GM23338 (cell line): ENCODE data around the gene TRPC4. TPM values are rescaled to one million over a fixed set of nuclear protein-coding genes. Genes with fewer than 3 reads are reported as not detected.

Source experiments
- ATAC-seq: fragments of 200-7000 bp; cut with Tn5 transposase; 3 replicates; pipeline ENCODE4 v1.9.1; 2020
- DNase-seq: peaks from one replicate; pipeline ENCODE4 v3.0.0-alpha.2; 2015; ENCODE audit warnings: low spot score
- H2AFZ ChIP-seq: fragments of 200-600 bp; sonication (generic); 2 replicates; pipeline ENCODE4 v1.8.0; 2016; ENCODE audit warnings: antibody characterized with exemption, mild to moderate bottlenecking, moderate library complexity
- H3F3A ChIP-seq: fragments of 200-600 bp; sonication (generic); replicated peaks from 2 replicates; pipeline ENCODE4 v1.8.0; 2017; ENCODE audit warnings: antibody characterized with exemption, mixed run types, low read depth
- H3K27ac ChIP-seq: fragments of 200-600 bp; sonication (generic); 2 replicates; pipeline ENCODE4 v1.6.1; 2016; ENCODE audit warnings: low read depth
- H3K27me3 ChIP-seq: fragments of 200-600 bp; sonication (generic); 2 replicates; pipeline ENCODE4 v1.8.0; 2016; ENCODE audit warnings: mild to moderate bottlenecking, mixed run types, moderate library complexity; ENCODE audit not compliant: insufficient read depth
- H3K36me3 ChIP-seq: fragments of 200-600 bp; sonication (generic); 2 replicates; pipeline ENCODE4 v1.8.0; 2016; ENCODE audit warnings: mild to moderate bottlenecking; ENCODE audit not compliant: insufficient read depth
- H3K4me1 ChIP-seq: fragments of 200-600 bp; sonication (generic); 2 replicates; pipeline ENCODE4 v1.8.0; 2016; ENCODE audit warnings: mild to moderate bottlenecking, moderate library complexity; ENCODE audit not compliant: insufficient read depth
- H3K4me2 ChIP-seq: fragments of 200-600 bp; sonication (generic); 2 replicates; pipeline ENCODE4 v1.7.1; 2017; ENCODE audit warnings: mixed run types
- H3K4me3 ChIP-seq: fragments of 200-600 bp; sonication (generic); 2 replicates; pipeline ENCODE4 v1.6.1; 2016; ENCODE audit warnings: mixed run types
- H3K79me2 ChIP-seq: fragments of 200-600 bp; sonication (generic); replicated peaks from 2 replicates; pipeline ENCODE4 v1.8.0; 2017; ENCODE audit warnings: mild to moderate bottlenecking; ENCODE audit not compliant: insufficient read depth
- H3K9me2 ChIP-seq: fragments of 200-600 bp; sonication (generic); 2 replicates; pipeline ENCODE4 v1.8.0; 2017; ENCODE audit not compliant: insufficient read depth
- H4K20me1 ChIP-seq: fragments of 200-600 bp; sonication (generic); replicated peaks from 2 replicates; pipeline ENCODE4 v1.8.0; 2017; ENCODE audit warnings: mild to moderate bottlenecking; ENCODE audit not compliant: insufficient read depth
- H3K27ac Mint-ChIP-seq: 2 replicates; pipeline ENCODE4 v1.8.0; 2020; ENCODE audit warnings: inconsistent platforms, mild to moderate bottlenecking, moderate library complexity, mixed read lengths
- H3K27me3 Mint-ChIP-seq: 3 replicates; pipeline ENCODE4 v1.8.0; 2022; ENCODE audit warnings: low read depth, mild to moderate bottlenecking, moderate library complexity, mixed read lengths, inconsistent platforms; ENCODE audit not compliant: insufficient read depth, poor library complexity
- H3K36me3 Mint-ChIP-seq: 3 replicates; pipeline ENCODE4 v1.8.0; 2021; ENCODE audit warnings: low read depth, mild to moderate bottlenecking, inconsistent platforms, moderate library complexity, mixed read lengths
- H3K4me1 Mint-ChIP-seq: 3 replicates; pipeline ENCODE4 v1.8.0; 2020; ENCODE audit warnings: mild to moderate bottlenecking, inconsistent platforms, mixed read lengths
- H3K4me3 Mint-ChIP-seq: 3 replicates; pipeline ENCODE4 v1.8.0; 2021; ENCODE audit warnings: moderate library complexity, mild to moderate bottlenecking, inconsistent platforms, mixed read lengths
- H3K9me3 Mint-ChIP-seq: 3 replicates; pipeline ENCODE4 v1.8.0; 2020; ENCODE audit warnings: moderate library complexity, mild to moderate bottlenecking, inconsistent platforms, mixed read lengths
- JUNB ChIP-seq: IDR thresholded peaks from one replicate; pipeline ENCODE4 v1.6.1; 2016; ENCODE audit warnings: antibody characterized with exemption; ENCODE audit not compliant: unreplicated experiment
- POLR2AphosphoS5 ChIP-seq: IDR thresholded peaks from 2 replicates; pipeline ENCODE4 v1.6.1; 2016; ENCODE audit warnings: antibody characterized with exemption, low read depth
- STAT1 ChIP-seq: IDR thresholded peaks from one replicate; pipeline ENCODE4 v1.6.1; 2016; ENCODE audit warnings: antibody characterized with exemption; ENCODE audit not compliant: unreplicated experiment
- polyA plus RNA-seq: library from polyadenylated mRNA; unstranded; fragments of >200 nt; fragmentation: Nextera tagmentation; extraction: Ambion mirVana; gene quantifications from 2 replicates; pipeline ENCODE4 v1.2.1, GENCODE V29; 2016
- total RNA-seq: library from RNA; depleted of rRNA; stranded (reverse); fragments of >200 nt; shearing (Covaris generic); gene quantifications from 2 replicates; pipeline ENCODE4 v1.2.3, GENCODE V29; 2014
- TF ChIP-seq, protein P1 (sequence below): IDR thresholded peaks from 2 replicates; pipeline ENCODE4 v1.6.1; 2016; ENCODE audit warnings: antibody characterized with exemption
- TF ChIP-seq, protein P2 (sequence below): fragments of 250-450 bp; sonication (Bioruptor Pico); IDR thresholded peaks from 2 replicates; pipeline ENCODE4 v1.5.0; 2020; ENCODE audit warnings: mild to moderate bottlenecking, moderate library complexity
- TF ChIP-seq, protein P3 (sequence below), 2 experiments: fragments of 200-600 bp in 1 of 2; sonication (generic) in 1 of 2; conservative IDR thresholded peaks; 2 replicates each; pipeline versions ENCODE4 v1.5.1 to v1.6.1; 2016 to 2017; ENCODE audit warnings: antibody characterized with exemption in 2 of 2, low read depth in 2 of 2, mild to moderate bottlenecking in 2 of 2, moderate library complexity in 1 of 2
- TF ChIP-seq, protein P4 (sequence below): IDR thresholded peaks from one replicate; pipeline ENCODE4 v1.6.1; 2018; ENCODE audit warnings: antibody characterized with exemption; ENCODE audit not compliant: unreplicated experiment

The TRPC4 gene
- total and polyA plus RNA-seq, 2 experiments from 2014 or later: 1.1 to 2.1 TPM

- Histone ChIP-seq H3K4me1 (peaks cover 31% of the 10 kb centered on the region), H3K4me2 (no peak overlapping the region), H3K36me3 (no peaks in the 10 kb centered on the region), H3F3A (no peaks in the 10 kb centered on the region), H4K20me1 (no peaks in the 10 kb centered on the region), H3K4me3 (no peak overlapping the region), H2AFZ (no peak overlapping the region), H3K27me3 (no peaks in the 10 kb centered on the region), H3K9me2 (no peaks in the 10 kb centered on the region), H3K79me2 (no peaks in the 10 kb centered on the region), H3K27ac (no peak overlapping the region)
- Mint-ChIP-seq H3K9me3 (no peaks in the 10 kb centered on the region), H3K27ac (no peak overlapping the region), H3K4me3 (no peak overlapping the region), H3K27me3 (no peaks in the 10 kb centered on the region), H3K4me1 (peaks cover 42% of the 10 kb centered on the region), H3K36me3 (no peaks in the 10 kb centered on the region)
- DNase-seq: no peak
- no peak for TF ChIP-seq JUNB
- TF ChIP-seq, protein P1, sequence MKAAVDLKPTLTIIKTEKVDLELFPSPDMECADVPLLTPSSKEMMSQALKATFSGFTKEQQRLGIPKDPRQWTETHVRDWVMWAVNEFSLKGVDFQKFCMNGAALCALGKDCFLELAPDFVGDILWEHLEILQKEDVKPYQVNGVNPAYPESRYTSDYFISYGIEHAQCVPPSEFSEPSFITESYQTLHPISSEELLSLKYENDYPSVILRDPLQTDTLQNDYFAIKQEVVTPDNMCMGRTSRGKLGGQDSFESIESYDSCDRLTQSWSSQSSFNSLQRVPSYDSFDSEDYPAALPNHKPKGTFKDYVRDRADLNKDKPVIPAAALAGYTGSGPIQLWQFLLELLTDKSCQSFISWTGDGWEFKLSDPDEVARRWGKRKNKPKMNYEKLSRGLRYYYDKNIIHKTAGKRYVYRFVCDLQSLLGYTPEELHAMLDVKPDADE: no peak
- TF ChIP-seq, protein P2, sequence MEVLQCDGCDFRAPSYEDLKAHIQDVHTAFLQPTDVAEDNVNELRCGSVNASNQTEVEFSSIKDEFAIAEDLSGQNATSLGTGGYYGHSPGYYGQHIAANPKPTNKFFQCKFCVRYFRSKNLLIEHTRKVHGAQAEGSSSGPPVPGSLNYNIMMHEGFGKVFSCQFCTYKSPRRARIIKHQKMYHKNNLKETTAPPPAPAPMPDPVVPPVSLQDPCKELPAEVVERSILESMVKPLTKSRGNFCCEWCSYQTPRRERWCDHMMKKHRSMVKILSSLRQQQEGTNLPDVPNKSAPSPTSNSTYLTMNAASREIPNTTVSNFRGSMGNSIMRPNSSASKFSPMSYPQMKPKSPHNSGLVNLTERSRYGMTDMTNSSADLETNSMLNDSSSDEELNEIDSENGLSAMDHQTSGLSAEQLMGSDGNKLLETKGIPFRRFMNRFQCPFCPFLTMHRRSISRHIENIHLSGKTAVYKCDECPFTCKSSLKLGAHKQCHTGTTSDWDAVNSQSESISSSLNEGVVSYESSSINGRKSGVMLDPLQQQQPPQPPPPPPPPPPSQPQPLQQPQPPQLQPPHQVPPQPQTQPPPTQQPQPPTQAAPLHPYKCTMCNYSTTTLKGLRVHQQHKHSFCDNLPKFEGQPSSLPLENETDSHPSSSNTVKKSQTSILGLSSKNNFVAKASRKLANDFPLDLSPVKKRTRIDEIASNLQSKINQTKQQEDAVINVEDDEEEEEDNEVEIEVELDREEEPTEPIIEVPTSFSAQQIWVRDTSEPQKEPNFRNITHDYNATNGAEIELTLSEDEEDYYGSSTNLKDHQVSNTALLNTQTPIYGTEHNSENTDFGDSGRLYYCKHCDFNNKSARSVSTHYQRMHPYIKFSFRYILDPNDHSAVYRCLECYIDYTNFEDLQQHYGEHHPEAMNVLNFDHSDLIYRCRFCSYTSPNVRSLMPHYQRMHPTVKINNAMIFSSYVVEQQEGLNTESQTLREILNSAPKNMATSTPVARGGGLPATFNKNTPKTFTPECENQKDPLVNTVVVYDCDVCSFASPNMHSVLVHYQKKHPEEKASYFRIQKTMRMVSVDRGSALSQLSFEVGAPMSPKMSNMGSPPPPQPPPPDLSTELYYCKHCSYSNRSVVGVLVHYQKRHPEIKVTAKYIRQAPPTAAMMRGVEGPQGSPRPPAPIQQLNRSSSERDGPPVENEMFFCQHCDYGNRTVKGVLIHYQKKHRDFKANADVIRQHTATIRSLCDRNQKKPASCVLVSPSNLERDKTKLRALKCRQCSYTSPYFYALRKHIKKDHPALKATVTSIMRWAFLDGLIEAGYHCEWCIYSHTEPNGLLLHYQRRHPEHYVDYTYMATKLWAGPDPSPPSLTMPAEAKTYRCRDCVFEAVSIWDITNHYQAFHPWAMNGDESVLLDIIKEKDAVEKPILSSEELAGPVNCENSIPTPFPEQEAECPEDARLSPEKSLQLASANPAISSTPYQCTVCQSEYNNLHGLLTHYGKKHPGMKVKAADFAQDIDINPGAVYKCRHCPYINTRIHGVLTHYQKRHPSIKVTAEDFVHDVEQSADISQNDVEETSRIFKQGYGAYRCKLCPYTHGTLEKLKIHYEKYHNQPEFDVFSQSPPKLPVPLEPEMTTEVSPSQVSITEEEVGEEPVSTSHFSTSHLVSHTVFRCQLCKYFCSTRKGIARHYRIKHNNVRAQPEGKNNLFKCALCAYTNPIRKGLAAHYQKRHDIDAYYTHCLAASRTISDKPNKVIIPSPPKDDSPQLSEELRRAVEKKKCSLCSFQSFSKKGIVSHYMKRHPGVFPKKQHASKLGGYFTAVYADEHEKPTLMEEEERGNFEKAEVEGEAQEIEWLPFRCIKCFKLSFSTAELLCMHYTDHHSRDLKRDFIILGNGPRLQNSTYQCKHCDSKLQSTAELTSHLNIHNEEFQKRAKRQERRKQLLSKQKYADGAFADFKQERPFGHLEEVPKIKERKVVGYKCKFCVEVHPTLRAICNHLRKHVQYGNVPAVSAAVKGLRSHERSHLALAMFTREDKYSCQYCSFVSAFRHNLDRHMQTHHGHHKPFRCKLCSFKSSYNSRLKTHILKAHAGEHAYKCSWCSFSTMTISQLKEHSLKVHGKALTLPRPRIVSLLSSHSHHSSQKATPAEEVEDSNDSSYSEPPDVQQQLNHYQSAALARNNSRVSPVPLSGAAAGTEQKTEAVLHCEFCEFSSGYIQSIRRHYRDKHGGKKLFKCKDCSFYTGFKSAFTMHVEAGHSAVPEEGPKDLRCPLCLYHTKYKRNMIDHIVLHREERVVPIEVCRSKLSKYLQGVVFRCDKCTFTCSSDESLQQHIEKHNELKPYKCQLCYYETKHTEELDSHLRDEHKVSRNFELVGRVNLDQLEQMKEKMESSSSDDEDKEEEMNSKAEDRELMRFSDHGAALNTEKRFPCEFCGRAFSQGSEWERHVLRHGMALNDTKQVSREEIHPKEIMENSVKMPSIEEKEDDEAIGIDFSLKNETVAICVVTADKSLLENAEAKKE: no peak
- no peak for TF ChIP-seq POLR2AphosphoS5
- TF ChIP-seq, protein P3, sequence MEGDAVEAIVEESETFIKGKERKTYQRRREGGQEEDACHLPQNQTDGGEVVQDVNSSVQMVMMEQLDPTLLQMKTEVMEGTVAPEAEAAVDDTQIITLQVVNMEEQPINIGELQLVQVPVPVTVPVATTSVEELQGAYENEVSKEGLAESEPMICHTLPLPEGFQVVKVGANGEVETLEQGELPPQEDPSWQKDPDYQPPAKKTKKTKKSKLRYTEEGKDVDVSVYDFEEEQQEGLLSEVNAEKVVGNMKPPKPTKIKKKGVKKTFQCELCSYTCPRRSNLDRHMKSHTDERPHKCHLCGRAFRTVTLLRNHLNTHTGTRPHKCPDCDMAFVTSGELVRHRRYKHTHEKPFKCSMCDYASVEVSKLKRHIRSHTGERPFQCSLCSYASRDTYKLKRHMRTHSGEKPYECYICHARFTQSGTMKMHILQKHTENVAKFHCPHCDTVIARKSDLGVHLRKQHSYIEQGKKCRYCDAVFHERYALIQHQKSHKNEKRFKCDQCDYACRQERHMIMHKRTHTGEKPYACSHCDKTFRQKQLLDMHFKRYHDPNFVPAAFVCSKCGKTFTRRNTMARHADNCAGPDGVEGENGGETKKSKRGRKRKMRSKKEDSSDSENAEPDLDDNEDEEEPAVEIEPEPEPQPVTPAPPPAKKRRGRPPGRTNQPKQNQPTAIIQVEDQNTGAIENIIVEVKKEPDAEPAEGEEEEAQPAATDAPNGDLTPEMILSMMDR (conservative IDR thresholded peaks at IDR 0.05; ENCODE audit: low read depth in 2 of 2): no peak
- no peak for TF ChIP-seq STAT1
- TF ChIP-seq, protein P4, sequence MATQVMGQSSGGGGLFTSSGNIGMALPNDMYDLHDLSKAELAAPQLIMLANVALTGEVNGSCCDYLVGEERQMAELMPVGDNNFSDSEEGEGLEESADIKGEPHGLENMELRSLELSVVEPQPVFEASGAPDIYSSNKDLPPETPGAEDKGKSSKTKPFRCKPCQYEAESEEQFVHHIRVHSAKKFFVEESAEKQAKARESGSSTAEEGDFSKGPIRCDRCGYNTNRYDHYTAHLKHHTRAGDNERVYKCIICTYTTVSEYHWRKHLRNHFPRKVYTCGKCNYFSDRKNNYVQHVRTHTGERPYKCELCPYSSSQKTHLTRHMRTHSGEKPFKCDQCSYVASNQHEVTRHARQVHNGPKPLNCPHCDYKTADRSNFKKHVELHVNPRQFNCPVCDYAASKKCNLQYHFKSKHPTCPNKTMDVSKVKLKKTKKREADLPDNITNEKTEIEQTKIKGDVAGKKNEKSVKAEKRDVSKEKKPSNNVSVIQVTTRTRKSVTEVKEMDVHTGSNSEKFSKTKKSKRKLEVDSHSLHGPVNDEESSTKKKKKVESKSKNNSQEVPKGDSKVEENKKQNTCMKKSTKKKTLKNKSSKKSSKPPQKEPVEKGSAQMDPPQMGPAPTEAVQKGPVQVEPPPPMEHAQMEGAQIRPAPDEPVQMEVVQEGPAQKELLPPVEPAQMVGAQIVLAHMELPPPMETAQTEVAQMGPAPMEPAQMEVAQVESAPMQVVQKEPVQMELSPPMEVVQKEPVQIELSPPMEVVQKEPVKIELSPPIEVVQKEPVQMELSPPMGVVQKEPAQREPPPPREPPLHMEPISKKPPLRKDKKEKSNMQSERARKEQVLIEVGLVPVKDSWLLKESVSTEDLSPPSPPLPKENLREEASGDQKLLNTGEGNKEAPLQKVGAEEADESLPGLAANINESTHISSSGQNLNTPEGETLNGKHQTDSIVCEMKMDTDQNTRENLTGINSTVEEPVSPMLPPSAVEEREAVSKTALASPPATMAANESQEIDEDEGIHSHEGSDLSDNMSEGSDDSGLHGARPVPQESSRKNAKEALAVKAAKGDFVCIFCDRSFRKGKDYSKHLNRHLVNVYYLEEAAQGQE: no peak
- ATAC-seq: no peak
Observed at GRCh38 chr13:37599519-37599918, 270.1 kb downstream of the TRPC4 start.
